IMR-90 (cell line): ENCODE data around the gene HS2ST1. TPM values are rescaled to one million over a fixed set of nuclear protein-coding genes. Genes with fewer than 3 reads are reported as not detected.

Experiments used
- ATAC-seq: fragments of 200-7000 bp; cut with Tn5 transposase; 2 replicates; pipeline ENCODE4 v1.9.1; 2020; ENCODE audit warnings: low read depth, mild to moderate bottlenecking, moderate library complexity
- BruUV-seq: library from RNA; stranded (reverse); fragments of 400-500 nt; replicated peaks from 2 replicates; lab custom pipeline; 2021; lab: Mats Ljungman, UMichigan
- CTCF ChIA-PET: fragments of 300-600 bp; formaldehyde crosslinking; extraction: SDS; loops from one replicate; lab custom pipeline; 2021; ENCODE audit warnings: antibody characterized with exemption; lab: Yijun Ruan, JAX
- POLR2A ChIA-PET: fragments of 300-600 bp; sonication (Branson Sonifier 250); formaldehyde crosslinking; loops from one replicate; lab custom pipeline; 2022; ENCODE audit warnings: antibody characterized with exemption; ENCODE audit not compliant: unreplicated experiment; lab: Charles Lee
- DNase-seq: peaks from one replicate; pipeline ENCODE4 v3.0.0; 2013
- H2AFZ ChIP-seq: replicated peaks from 2 replicates; pipeline ENCODE3; 2013; ENCODE audit warnings: low read length, mild to moderate bottlenecking; ENCODE audit not compliant: poor library complexity
- H2AK5ac ChIP-seq: 2 replicates; pipeline ENCODE4 v1.6.1; 2013; ENCODE audit warnings: low read depth, low read length, inconsistent platforms
- H2AK9ac ChIP-seq: replicated peaks from 2 replicates; pipeline ENCODE3; 2013; ENCODE audit warnings: mild to moderate bottlenecking, low read depth, low read length, moderate library complexity; ENCODE audit not compliant: poor library complexity
- H2BK120ac ChIP-seq: 2 replicates; pipeline ENCODE4 v1.6.1; 2013; ENCODE audit warnings: low read depth, low read length, inconsistent platforms
- H2BK15ac ChIP-seq: 3 replicates; pipeline ENCODE4 v1.6.1; 2013; ENCODE audit warnings: low read depth, low read length, inconsistent platforms
- H2BK20ac ChIP-seq: 2 replicates; pipeline ENCODE4 v1.6.1; 2013; ENCODE audit warnings: low read depth, mild to moderate bottlenecking, inconsistent platforms, low read length, moderate library complexity
- H2BK5ac ChIP-seq: 2 replicates; pipeline ENCODE4 v1.6.1; 2013; ENCODE audit warnings: mild to moderate bottlenecking, low read depth, low read length, inconsistent platforms; ENCODE audit not compliant: poor library complexity, severe bottlenecking
- H3K14ac ChIP-seq: replicated peaks from 2 replicates; pipeline ENCODE4 v1.6.1; 2013; ENCODE audit warnings: low read depth, low read length, inconsistent platforms
- H3K18ac ChIP-seq: 2 replicates; pipeline ENCODE4 v1.6.1; 2013; ENCODE audit warnings: low read depth, low read length, control low read depth
- H3K23ac ChIP-seq: 2 replicates; pipeline ENCODE4 v1.6.1; 2013; ENCODE audit warnings: low read depth, low read length, inconsistent platforms
- H3K27ac ChIP-seq: 2 replicates; pipeline ENCODE4 v1.5.1; 2013; ENCODE audit warnings: mild to moderate bottlenecking, control low read depth, low read length; ENCODE audit not compliant: insufficient read depth
- H3K27me3 ChIP-seq: 2 replicates; pipeline ENCODE4 v1.6.1; 2013; ENCODE audit warnings: low read length; ENCODE audit not compliant: control insufficient read depth, insufficient read depth
- H3K36me3 ChIP-seq: 2 replicates; pipeline ENCODE4 v1.6.1; 2013; ENCODE audit warnings: low read length, mixed read lengths; ENCODE audit not compliant: control insufficient read depth, insufficient read depth
- H3K4ac ChIP-seq: 2 replicates; pipeline ENCODE4 v1.6.1; 2013; ENCODE audit warnings: low read depth, low read length, inconsistent platforms
- H3K4me1 ChIP-seq: 2 replicates; pipeline ENCODE4 v1.6.1; 2013; ENCODE audit warnings: low read length, mixed read lengths; ENCODE audit not compliant: control insufficient read depth, insufficient read depth
- H3K4me2 ChIP-seq: 2 replicates; pipeline ENCODE4 v1.6.1; 2013; ENCODE audit warnings: low read depth, mild to moderate bottlenecking, control low read depth, low read length, moderate library complexity
- H3K4me3 ChIP-seq: 2 replicates; pipeline ENCODE4 v1.5.1; 2013; ENCODE audit warnings: low read depth, mild to moderate bottlenecking, control low read depth, low read length, moderate library complexity; ENCODE audit not compliant: insufficient read depth
- H3K56ac ChIP-seq: 2 replicates; pipeline ENCODE4 v1.6.1; 2013; ENCODE audit warnings: low read length, inconsistent platforms; ENCODE audit not compliant: insufficient read depth; ENCODE audit errors: extremely low read depth
- H3K79me1 ChIP-seq, 2 experiments: 2 replicates each; pipeline ENCODE4 v1.6.1; 2013; ENCODE audit warnings: low read length in 2 of 2, inconsistent platforms in 1 of 2, low read depth in 1 of 2
- H3K9ac ChIP-seq: 2 replicates; pipeline ENCODE4 v1.6.1; 2013; ENCODE audit warnings: low read depth, low read length, control low read depth
- H3K9me1 ChIP-seq: 2 replicates; pipeline ENCODE4 v1.6.1; 2013; ENCODE audit warnings: low read length, inconsistent platforms; ENCODE audit not compliant: insufficient read depth
- H3K9me3 ChIP-seq: 2 replicates; pipeline ENCODE4 v1.6.1; 2013; ENCODE audit warnings: low read length; ENCODE audit not compliant: control insufficient read depth, insufficient read depth
- H4K20me1 ChIP-seq: 2 replicates; pipeline ENCODE4 v1.6.1; 2013; ENCODE audit warnings: low read length, inconsistent platforms; ENCODE audit not compliant: insufficient read depth
- H4K5ac ChIP-seq: 2 replicates; pipeline ENCODE4 v1.6.1; 2013; ENCODE audit warnings: mild to moderate bottlenecking, low read depth, low read length, control low read depth
- H4K8ac ChIP-seq, 2 experiments: 2 replicates each; pipeline ENCODE4 v1.6.1; 2013; ENCODE audit warnings: low read depth in 2 of 2, low read length in 2 of 2, control low read depth in 1 of 2, inconsistent platforms in 1 of 2
- H4K91ac ChIP-seq: 2 replicates; pipeline ENCODE4 v1.6.1; 2013; ENCODE audit warnings: low read depth, low read length, inconsistent platforms; ENCODE audit not compliant: insufficient read depth
- MAFK ChIP-seq: IDR thresholded peaks from 2 replicates; pipeline ENCODE4 v1.6.1; 2012; ENCODE audit warnings: low read depth, low read length, improper control_type of control experiment
- MAZ ChIP-seq: IDR thresholded peaks from 2 replicates; pipeline ENCODE4 v1.6.1; 2012; ENCODE audit warnings: low read depth, mild to moderate bottlenecking, low read length, improper control_type of control experiment, moderate library complexity, borderline replicate concordance
- NFE2L2 ChIP-seq: fragments of 150-350 bp; IDR thresholded peaks from 2 replicates; pipeline ENCODE4 v1.6.1; 2016; ENCODE audit warnings: low read depth, mild to moderate bottlenecking, low read length
- POLR2A ChIP-seq: IDR thresholded peaks from 2 replicates; pipeline ENCODE4 v1.6.1; 2012; ENCODE audit warnings: mild to moderate bottlenecking, low read depth, low read length
- RCOR1 ChIP-seq: IDR thresholded peaks from 2 replicates; pipeline ENCODE4 v1.6.1; 2012; ENCODE audit warnings: mild to moderate bottlenecking, low read length, improper control_type of control experiment; ENCODE audit not compliant: insufficient replicate concordance
- RFX5 ChIP-seq: IDR thresholded peaks from 2 replicates; pipeline ENCODE4 v1.8.0; 2012; ENCODE audit warnings: low read depth, mild to moderate bottlenecking, low read length, moderate library complexity
- USF2 ChIP-seq: fragments of 150-350 bp; IDR thresholded peaks from 2 replicates; pipeline ENCODE4 v1.6.1; 2017; ENCODE audit warnings: mild to moderate bottlenecking, antibody characterized with exemption, low read length, low read depth
- WGBS, 2 experiments: methylation state at CpG; one replicate each; pipeline versions ENCODE4 v1.1.5 to v1.1.7; 2013; ENCODE audit warnings: missing lambda C conversion rate in 2 of 2; ENCODE audit not compliant: insufficient read length in 1 of 2; ENCODE audit errors: extremely low coverage in 2 of 2; 5-methylcytosine and 5-hydroxymethylcytosine counted together
- dilution Hi-C: fragments of 300-500 bp; cut with HindIII; formaldehyde crosslinking; loops from one replicate; pipeline ENCODE4 v1.14.3; 2018; ENCODE audit warnings: low sequenced_read_pairs; ENCODE audit not compliant: unreplicated experiment
- in situ Hi-C: fragments of 300-500 bp; cut with MboI; formaldehyde crosslinking; loops from 3 replicates; pipeline ENCODE4 v1.14.3; 2019; ENCODE audit warnings: low sequenced_read_pairs, inconsistent platforms, mixed read lengths
- intact Hi-C: fragments of 100-400 bp; cut with micrococcal nuclease; formaldehyde crosslinking; loops from 2 replicates; pipeline ENCODE4 v1.10.0; 2022
- polyA plus RNA-seq, 3 experiments: library from polyadenylated mRNA; depleted of rRNA; stranded (reverse); fragments of >200 nt; gene quantifications; 2 replicates each; pipeline ENCODE4 v1.2.3, GENCODE V29; 2012; ENCODE audit warnings: low replicate concordance in 1 of 3
- total RNA-seq: library from RNA; depleted of rRNA; stranded (reverse); fragments of >200 nt; gene quantifications from 2 replicates; pipeline ENCODE4 v1.2.3, GENCODE V29; 2012

Gene HS2ST1
- total and polyA plus RNA-seq, 2 of the 4 experiments (the other 2 are of a cell fraction) = 7.8 to 13.1 TPM

GRCh38 chr1:86933051-86933450 lies 18.6 kb downstream of the HS2ST1 start:
- dilution Hi-C loops (no loop called here), intact Hi-C loops (no loop called here), in situ Hi-C loops (no loop called here)
- H4K20me1 ChIP-seq = no peaks in the 10 kb centered on the region; the same call in 1 of the 2 replicates
- no peak overlapping the region for H2BK15ac ChIP-seq
- no peaks in the 10 kb centered on the region for H3K4me1 ChIP-seq
- H3K18ac ChIP-seq = no peak overlapping the region
- no CpG with 5 or more reads among the region's 3 CpGs for WGBS, 2 experiments
- no TSS peak for BruUV-seq
- no peak overlapping the region for H2AFZ ChIP-seq
- no peak overlapping the region for H3K14ac ChIP-seq
- no peak overlapping the region for H4K91ac ChIP-seq
- H3K9me3 ChIP-seq = no peaks in the 10 kb centered on the region
- ChIA-PET POLR2A (no interaction called here), CTCF (interaction anchor here (2.1 kb wide), 1 partner anchor 18 kb away, joined by 5 read pairs; no protein-coding TSS in a partner anchor)
- H3K9me1 ChIP-seq = 0 out of 2 replicates have a peak, but pooled peaks cover 2% of the 10 kb centered on the region
- no peak overlapping the region for H3K23ac ChIP-seq
- no peak overlapping the region for H3K27ac ChIP-seq
- H3K4me3 ChIP-seq = no peak overlapping the region
- no peak overlapping the region for H2BK20ac ChIP-seq
- ATAC-seq = no peak
- peaks cover 11 to 15% of the 10 kb centered on the region in 2 experiments for H3K79me1 ChIP-seq
- H3K36me3 ChIP-seq = no peaks in the 10 kb centered on the region
- H4K5ac ChIP-seq = no peak overlapping the region
- H2AK9ac ChIP-seq = no peak overlapping the region
- H3K9ac ChIP-seq = no peak overlapping the region
- no peak overlapping the region for H4K8ac ChIP-seq
- H3K56ac ChIP-seq = no peak overlapping the region
- H3K27me3 ChIP-seq = no peaks in the 10 kb centered on the region
- no peak overlapping the region for H3K4me2 ChIP-seq
- TF ChIP-seq USF2 (no peak), POLR2A (no peak), MAFK (no peak), NFE2L2 (no peak), RFX5 (no peak), MAZ (no peak), RCOR1 (no peak)
- no peak for DNase-seq
- H2BK5ac ChIP-seq = no peak overlapping the region
- no peak overlapping the region for H3K4ac ChIP-seq
- H2AK5ac ChIP-seq = no peak overlapping the region
- no peak overlapping the region for H2BK120ac ChIP-seq
